IMR-90 (cell line): ENCODE measurements around the gene CAMTA1.

Source experiments
- CTCF ChIP-seq: conservative IDR thresholded peaks from 2 replicates; pipeline ENCODE4 v1.5.1; 2012; ENCODE audit warnings: mild to moderate bottlenecking, low read depth, low read length, improper control_type of control experiment
- ELK1 ChIP-seq: fragments of 150-350 bp; IDR thresholded peaks from 2 replicates; pipeline ENCODE4 v1.6.1; 2016; ENCODE audit warnings: low read depth, mild to moderate bottlenecking, low read length, moderate library complexity, borderline replicate concordance
- FOS ChIP-seq: fragments of 150-350 bp; IDR thresholded peaks from 2 replicates; pipeline ENCODE4 v1.6.1; 2016; ENCODE audit warnings: low read depth, low read length
- MAZ ChIP-seq: IDR thresholded peaks from 2 replicates; pipeline ENCODE4 v1.6.1; 2012; ENCODE audit warnings: low read depth, mild to moderate bottlenecking, low read length, improper control_type of control experiment, moderate library complexity, borderline replicate concordance
- POLR2A ChIP-seq: IDR thresholded peaks from 2 replicates; pipeline ENCODE4 v1.6.1; 2012; ENCODE audit warnings: mild to moderate bottlenecking, low read depth, low read length
- RAD21 ChIP-seq: IDR thresholded peaks from 2 replicates; pipeline ENCODE4 v1.6.1; 2012; ENCODE audit warnings: low read length, improper control_type of control experiment
- RCOR1 ChIP-seq: IDR thresholded peaks from 2 replicates; pipeline ENCODE4 v1.6.1; 2012; ENCODE audit warnings: mild to moderate bottlenecking, low read length, improper control_type of control experiment; ENCODE audit not compliant: insufficient replicate concordance
- SMC3 ChIP-seq: fragments of 150-350 bp; IDR thresholded peaks from 2 replicates; pipeline ENCODE4 v1.6.1; 2016; ENCODE audit warnings: low read depth, mild to moderate bottlenecking, antibody characterized with exemption, low read length, moderate library complexity
- USF2 ChIP-seq: fragments of 150-350 bp; IDR thresholded peaks from 2 replicates; pipeline ENCODE4 v1.6.1; 2017; ENCODE audit warnings: mild to moderate bottlenecking, antibody characterized with exemption, low read length, low read depth

GRCh38 chr1:7751174-7751573 is 965.9 kb downstream of the CAMTA1 start:
- TF ChIP-seq SMC3 (no peak), CTCF (no peak), FOS (no peak), POLR2A (no peak), MAZ (no peak), USF2 (no peak), RAD21 (no peak), RCOR1 (no peak), ELK1 (no peak)
